HepG2 (cell line): Measurements from ENCODE around the gene TMEM135. TPM values are rescaled to one million over a fixed set of nuclear protein-coding genes. Genes with fewer than 3 reads are reported as not detected.

Experiments used
- ATAC-seq: fragments of 200-7000 bp; cut with Tn5 transposase; 3 replicates; pipeline ENCODE4 v1.9.1; 2020; ENCODE audit warnings: mild to moderate bottlenecking, moderate library complexity
- BruUV-seq: library from RNA; stranded (reverse); fragments of 400-500 nt; replicated peaks from 2 replicates; lab custom pipeline; 2021; lab: Mats Ljungman, UMichigan
- CTCF ChIA-PET: fragments of 300-600 bp; formaldehyde crosslinking; extraction: SDS; loops from one replicate; lab custom pipeline; 2021; ENCODE audit warnings: low total read pairs, inconsistent platforms, low intra/inter-chr PET ratio; lab: Yijun Ruan, JAX
- POLR2A ChIA-PET: fragments of 350-600 bp; sonication (Branson Sonifier 250); formaldehyde crosslinking; loops from one replicate; lab custom pipeline; 2020; ENCODE audit warnings: antibody characterized with exemption, inconsistent platforms; lab: Yijun Ruan, JAX
- DNase-seq: peaks from one replicate; pipeline ENCODE4 v3.0.0-alpha.2; 2015; ENCODE audit warnings: low spot score
- FAIRE-seq: peaks from 3 replicates; lab custom pipeline; 2011; peaks lifted over from hg19 to GRCh38; lab: Jason Lieb, UNC
- H2AFZ ChIP-seq: one replicate; pipeline ENCODE4 v1.6.1; 2011; ENCODE audit warnings: low read length, inconsistent platforms
- H3K27ac ChIP-seq: fragments of 300-600 bp; 3 replicates; pipeline ENCODE4 v1.8.0; 2011; ENCODE audit warnings: mixed run types, mild to moderate bottlenecking, mixed read lengths, low read length, inconsistent platforms; ENCODE audit not compliant: insufficient read depth; ENCODE audit errors: extremely low read length
- H3K27me3 ChIP-seq, 2 experiments: fragments of 200-600 bp in 1 of 2; 2 replicates in 1 of 2; 3 replicates in 1 of 2; pipeline versions ENCODE4 v1.6.0 to v1.8.0; 2011; ENCODE audit warnings: low read length in 2 of 2, mild to moderate bottlenecking in 2 of 2, moderate library complexity in 2 of 2, inconsistent platforms in 1 of 2; ENCODE audit not compliant: insufficient read depth in 2 of 2, control insufficient read depth in 1 of 2
- H3K36me3 ChIP-seq, 2 experiments: fragments of 200-600 bp in 1 of 2; replicated peaks in 1 of 2; 2 replicates in 1 of 2; 3 replicates in 1 of 2; pipeline versions ENCODE4 v1.5.1 to v1.8.0; 2011; ENCODE audit warnings: low read length in 2 of 2, inconsistent platforms in 1 of 2; ENCODE audit not compliant: insufficient read depth in 2 of 2, control insufficient read depth in 1 of 2
- H3K4me1 ChIP-seq: 2 replicates; pipeline ENCODE4 v1.5.1; 2012; ENCODE audit warnings: low read length, inconsistent platforms; ENCODE audit not compliant: insufficient read depth
- H3K4me2 ChIP-seq: 2 replicates; pipeline ENCODE4 v1.6.0; 2011; ENCODE audit warnings: low read depth, low read length, inconsistent platforms
- H3K4me3 ChIP-seq, 3 experiments: fragments of 200-600 bp in 1 of 3; sonication (generic), shearing (Covaris generic) in 1 of 3; replicated peaks in 1 of 3; 2 replicates each; pipeline ENCODE4 v1.5.1; 2011 to 2016; ENCODE audit warnings: low read length in 3 of 3, inconsistent platforms in 2 of 3, low read depth in 2 of 3, mild to moderate bottlenecking in 2 of 3, control low read depth in 1 of 3, mixed read lengths in 1 of 3; ENCODE audit not compliant: insufficient read depth in 1 of 3
- H3K79me2 ChIP-seq: one replicate; pipeline ENCODE4 v1.6.1; 2011; ENCODE audit warnings: low read length, inconsistent platforms; ENCODE audit not compliant: insufficient read depth
- H3K9ac ChIP-seq: 2 replicates; pipeline ENCODE4 v1.6.0; 2011; ENCODE audit warnings: mild to moderate bottlenecking, low read depth, low read length, inconsistent platforms; ENCODE audit not compliant: insufficient read depth
- H3K9me3 ChIP-seq: 2 replicates; pipeline ENCODE4 v1.5.1; 2012; ENCODE audit warnings: mild to moderate bottlenecking, low read length
- H4K20me1 ChIP-seq: 2 replicates; pipeline ENCODE4 v1.6.0; 2011; ENCODE audit warnings: inconsistent platforms, mild to moderate bottlenecking, low read length, moderate library complexity; ENCODE audit not compliant: insufficient read depth
- ATF5 ChIP-seq: sonication (generic); formaldehyde crosslinking; IDR thresholded peaks from 2 replicates; pipeline ENCODE4 v1.4.0; 2020; ENCODE audit warnings: mild to moderate bottlenecking, low read depth, missing genetic modification reagents
- CAMTA2 ChIP-seq: sonication (generic); formaldehyde crosslinking; IDR thresholded peaks from 2 replicates; pipeline ENCODE4 v1.4.0; 2020; ENCODE audit warnings: mild to moderate bottlenecking, missing genetic modification reagents, borderline replicate concordance
- EP300 ChIP-seq, 3 experiments: sonication (generic) in 1 of 3; formaldehyde crosslinking in 1 of 3; IDR thresholded peaks; 2 replicates each; pipeline versions ENCODE4 v1.5.1 to v1.6.1; 2011 to 2020; ENCODE audit warnings: low read depth in 2 of 3, low read length in 2 of 3, borderline replicate concordance in 1 of 3, improper control_type of control experiment in 1 of 3, mild to moderate bottlenecking in 1 of 3, missing genetic modification reagents in 1 of 3, moderate library complexity in 1 of 3
- MAF1 ChIP-seq: sonication (generic); formaldehyde crosslinking; IDR thresholded peaks from 2 replicates; pipeline ENCODE4 v1.5.0; 2020; ENCODE audit warnings: missing genetic modification reagents, borderline replicate concordance
- MED13 ChIP-seq: sonication (generic); formaldehyde crosslinking; IDR thresholded peaks from 2 replicates; pipeline ENCODE4 v1.5.0; 2020; ENCODE audit warnings: missing genetic modification reagents
- SRSF1 ChIP-seq: fragments of 200-400 bp; formaldehyde crosslinking; optimal IDR thresholded peaks from 2 replicates; pipeline ENCODE3; 2017; ENCODE audit warnings: mild to moderate bottlenecking, low read depth, low read length, moderate library complexity
- ZBTB3 ChIP-seq: sonication (generic); formaldehyde crosslinking; IDR thresholded peaks from 2 replicates; pipeline ENCODE4 v1.4.0; 2020; ENCODE audit warnings: low read depth, mild to moderate bottlenecking, moderate library complexity, missing genetic modification reagents, borderline replicate concordance
- ZNF326 ChIP-seq: sonication (generic); formaldehyde crosslinking; IDR thresholded peaks from 2 replicates; pipeline ENCODE4 v1.4.0; 2020; ENCODE audit warnings: missing genetic modification reagents, borderline replicate concordance
- ZNF367 ChIP-seq: sonication (generic); formaldehyde crosslinking; IDR thresholded peaks from 2 replicates; pipeline ENCODE4 v1.4.0; 2020; ENCODE audit warnings: missing genetic modification reagents, borderline replicate concordance
- ZNF446 ChIP-seq: sonication (generic); formaldehyde crosslinking; IDR thresholded peaks from 2 replicates; pipeline ENCODE4 v1.5.0; 2020; ENCODE audit warnings: mild to moderate bottlenecking, missing genetic modification reagents
- ZNF776 ChIP-seq: sonication (generic); formaldehyde crosslinking; IDR thresholded peaks from 2 replicates; pipeline ENCODE4 v1.4.0; 2020; ENCODE audit warnings: mild to moderate bottlenecking, missing genetic modification reagents
- ZNF784 ChIP-seq: sonication (generic); formaldehyde crosslinking; IDR thresholded peaks from 2 replicates; pipeline ENCODE4 v1.5.1; 2020; ENCODE audit warnings: missing genetic modification reagents, mild to moderate bottlenecking, borderline replicate concordance
- ZNF891 ChIP-seq: sonication (generic); formaldehyde crosslinking; IDR thresholded peaks from 2 replicates; pipeline ENCODE4 v1.5.0; 2020; ENCODE audit warnings: mild to moderate bottlenecking, missing genetic modification reagents
- in situ Hi-C: cut with HindIII; loops from 2 replicates; pipeline ENCODE4 v1.10.0; 2017; ENCODE audit warnings: low pct_unique_long_range_greater_than_20kb; ENCODE audit not compliant: extremely low pct_ligation_motif_present
- intact Hi-C: fragments of 100-400 bp; cut with micrococcal nuclease; formaldehyde crosslinking; loops from one replicate; pipeline ENCODE4 v1.10.0; 2022; ENCODE audit not compliant: unreplicated experiment
- polyA plus RNA-seq, 8 experiments: library from polyadenylated mRNA; depleted of rRNA in 3 of 8; stranded (reverse) in 7 of 8; unstranded in 1 of 8; fragments of >200 nt; fragmentation: Illumina TruSeq in 4 of 8; extraction: Trizol in 4 of 8; gene quantifications; 2 replicates each; pipeline versions ENCODE4 v1.2.1 to v1.2.3, GENCODE V29; 2011 to 2016; ENCODE audit warnings: low read depth in 4 of 8, missing spikeins in 1 of 8, mixed read lengths in 1 of 8; ENCODE audit not compliant: insufficient read depth in 1 of 8
- total RNA-seq, 5 experiments: library from RNA; depleted of rRNA; stranded (reverse); fragments of >200 nt; fragmentation: Illumina TruSeq; extraction: Trizol; gene quantifications; 2 replicates each; pipeline ENCODE4 v1.2.3, GENCODE V29; 2016; ENCODE audit warnings: low read depth in 1 of 5
- TF ChIP-seq, protein P1 (sequence below): sonication (generic); formaldehyde crosslinking; IDR thresholded peaks from 2 replicates; pipeline ENCODE4; 2020; ENCODE audit warnings: missing genetic modification reagents, mild to moderate bottlenecking, borderline replicate concordance
- TF ChIP-seq, protein P2 (sequence below), 2 experiments: sonication (generic) in 1 of 2; formaldehyde crosslinking in 1 of 2; IDR thresholded peaks; 2 replicates each; pipeline versions ENCODE4 v1.4.0 to v1.6.1; 2018 to 2020; ENCODE audit warnings: missing genetic modification reagents in 2 of 2, borderline replicate concordance in 1 of 2, low read depth in 1 of 2, mild to moderate bottlenecking in 1 of 2, missing biosample characterization in 1 of 2

TMEM135 gene
- total and polyA plus RNA-seq, 2 of the 13 experiments (the other 11 are each of a cell fraction or from before 2014, with no cell fraction given): 36.6 to 88.9 TPM

GRCh38 chr11:87316491-87316890 is 278.8 kb downstream of the TMEM135 start:
- in situ Hi-C loops: no loop called here
- no peak for DNase-seq
- no peaks in the 10 kb centered on the region for H3K27me3 ChIP-seq

More at GRCh38 chr11:87316491-87316890, 278.8 kb downstream of the TMEM135 start:
- Histone ChIP-seq H3K79me2 (no peaks in the 10 kb centered on the region), H2AFZ (no peak overlapping the region), H3K4me2 (no peak overlapping the region), H3K36me3 (peaks cover 1 to 34% of the 10 kb centered on the region in 2 experiments), H4K20me1 (no peaks in the 10 kb centered on the region), H3K9me3 (no peaks in the 10 kb centered on the region), H3K4me3 (no peak overlapping the region), H3K9ac (no peak overlapping the region), H3K4me1 (no peaks in the 10 kb centered on the region), H3K27ac (no peak overlapping the region)
- no peak for TF ChIP-seq ZNF784 (CRISPR knock-in tag)
- TF ChIP-seq, protein P1, sequence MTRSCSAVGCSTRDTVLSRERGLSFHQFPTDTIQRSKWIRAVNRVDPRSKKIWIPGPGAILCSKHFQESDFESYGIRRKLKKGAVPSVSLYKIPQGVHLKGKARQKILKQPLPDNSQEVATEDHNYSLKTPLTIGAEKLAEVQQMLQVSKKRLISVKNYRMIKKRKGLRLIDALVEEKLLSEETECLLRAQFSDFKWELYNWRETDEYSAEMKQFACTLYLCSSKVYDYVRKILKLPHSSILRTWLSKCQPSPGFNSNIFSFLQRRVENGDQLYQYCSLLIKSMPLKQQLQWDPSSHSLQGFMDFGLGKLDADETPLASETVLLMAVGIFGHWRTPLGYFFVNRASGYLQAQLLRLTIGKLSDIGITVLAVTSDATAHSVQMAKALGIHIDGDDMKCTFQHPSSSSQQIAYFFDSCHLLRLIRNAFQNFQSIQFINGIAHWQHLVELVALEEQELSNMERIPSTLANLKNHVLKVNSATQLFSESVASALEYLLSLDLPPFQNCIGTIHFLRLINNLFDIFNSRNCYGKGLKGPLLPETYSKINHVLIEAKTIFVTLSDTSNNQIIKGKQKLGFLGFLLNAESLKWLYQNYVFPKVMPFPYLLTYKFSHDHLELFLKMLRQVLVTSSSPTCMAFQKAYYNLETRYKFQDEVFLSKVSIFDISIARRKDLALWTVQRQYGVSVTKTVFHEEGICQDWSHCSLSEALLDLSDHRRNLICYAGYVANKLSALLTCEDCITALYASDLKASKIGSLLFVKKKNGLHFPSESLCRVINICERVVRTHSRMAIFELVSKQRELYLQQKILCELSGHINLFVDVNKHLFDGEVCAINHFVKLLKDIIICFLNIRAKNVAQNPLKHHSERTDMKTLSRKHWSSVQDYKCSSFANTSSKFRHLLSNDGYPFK (CRISPR knock-in tag): no peak
- no peak for TF ChIP-seq ZNF776 (CRISPR knock-in tag)
- no peak for TF ChIP-seq CAMTA2
- TF ChIP-seq, protein P2, sequence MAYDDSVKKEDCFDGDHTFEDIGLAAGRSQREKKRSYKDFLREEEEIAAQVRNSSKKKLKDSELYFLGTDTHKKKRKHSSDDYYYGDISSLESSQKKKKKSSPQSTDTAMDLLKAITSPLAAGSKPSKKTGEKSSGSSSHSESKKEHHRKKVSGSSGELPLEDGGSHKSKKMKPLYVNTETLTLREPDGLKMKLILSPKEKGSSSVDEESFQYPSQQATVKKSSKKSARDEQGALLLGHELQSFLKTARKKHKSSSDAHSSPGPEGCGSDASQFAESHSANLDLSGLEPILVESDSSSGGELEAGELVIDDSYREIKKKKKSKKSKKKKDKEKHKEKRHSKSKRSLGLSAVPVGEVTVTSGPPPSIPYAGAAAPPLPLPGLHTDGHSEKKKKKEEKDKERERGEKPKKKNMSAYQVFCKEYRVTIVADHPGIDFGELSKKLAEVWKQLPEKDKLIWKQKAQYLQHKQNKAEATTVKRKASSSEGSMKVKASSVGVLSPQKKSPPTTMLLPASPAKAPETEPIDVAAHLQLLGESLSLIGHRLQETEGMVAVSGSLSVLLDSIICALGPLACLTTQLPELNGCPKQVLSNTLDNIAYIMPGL (CRISPR knock-in tag; IDR thresholded peaks at IDR 0.05; ENCODE audit: borderline replicate concordance in 1 of 2, low read depth in 1 of 2): no peak
- no peak for TF ChIP-seq ZNF326 (CRISPR knock-in tag)
- TF ChIP-seq EP300 (IDR thresholded peaks at IDR 0.05; ENCODE audit: low read depth in 2 of 2, low read length in 2 of 2): no peak
- no peak for TF ChIP-seq EP300 (CRISPR knock-in tag; IDR thresholded peaks at IDR 0.05; ENCODE audit: borderline replicate concordance)
- TF ChIP-seq MED13 (CRISPR knock-in tag): no peak
- no peak for TF ChIP-seq ZNF367 (CRISPR knock-in tag)
- no peak for TF ChIP-seq ZBTB3 (CRISPR knock-in tag)
- TF ChIP-seq ZNF446 (CRISPR knock-in tag): no peak
- no peak for TF ChIP-seq ZNF891 (CRISPR knock-in tag)
- no peak for TF ChIP-seq MAF1 (CRISPR knock-in tag)
- no peak for TF ChIP-seq ATF5
- TF ChIP-seq SRSF1: no peak
- intact Hi-C loops: no loop called here
- ChIA-PET POLR2A (no interaction called here), CTCF (no interaction called here)
- no peak for ATAC-seq
- no peak for FAIRE-seq
- no TSS peak for BruUV-seq
